ENCODE data around the gene EXOSC10. TPM values are rescaled to one million over a fixed set of nuclear protein-coding genes. Genes with fewer than 3 reads are reported as not detected.
"Not testable (repeated sequence)": the region's sequence is repeated elsewhere in the genome, so short reads cannot be mapped to it uniquely, and the experiment has no call there.

The EXOSC10 gene
- total RNA-seq, 2 donors from 2014 or later: 78.5 to 78.9 TPM

DNA sequence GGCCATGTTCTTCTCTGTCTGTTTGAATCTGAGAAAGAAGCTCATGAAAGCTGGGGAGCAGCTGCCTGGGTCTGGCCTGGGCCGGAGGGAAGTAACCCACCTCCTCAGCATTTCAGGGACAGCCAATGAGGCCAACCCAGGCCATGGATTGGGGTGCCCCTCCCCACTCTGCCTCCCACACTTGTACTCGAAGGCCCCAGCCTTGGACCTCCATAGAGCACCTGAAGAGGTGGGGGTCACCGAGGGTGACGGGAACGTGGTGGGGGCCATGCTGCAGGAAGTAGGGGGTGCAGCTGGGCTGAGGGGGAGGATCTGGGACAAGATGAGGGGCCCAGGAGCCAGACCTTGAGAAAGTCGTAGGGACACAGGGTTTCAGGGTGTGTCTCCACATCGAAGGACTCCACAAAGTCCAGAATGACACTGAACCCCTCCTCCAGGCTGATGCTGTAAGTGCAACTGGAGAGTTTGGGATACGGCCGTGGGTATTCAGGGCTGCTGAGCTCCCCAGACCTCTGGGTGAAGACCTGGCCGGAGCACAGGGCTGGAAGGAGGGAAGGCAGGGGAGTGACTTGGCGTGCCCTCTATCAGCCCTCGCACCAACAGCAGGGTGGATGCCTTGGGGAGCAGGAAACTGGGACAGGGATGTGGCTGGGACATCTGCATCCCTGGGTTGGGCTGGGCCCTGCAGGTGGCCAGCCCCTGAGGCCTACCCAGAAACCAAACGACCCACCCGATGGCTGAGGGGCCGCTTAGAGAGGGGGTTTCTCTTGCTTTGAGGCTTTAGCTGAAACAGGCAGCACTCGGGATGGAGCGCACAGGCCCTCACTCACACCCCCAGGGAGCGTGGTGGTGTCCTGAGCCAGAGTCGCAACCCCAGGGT lies 56.4 kb downstream of the EXOSC10 start:
- Histone ChIP-seq H3K27ac (no peak overlapping the region), H3K9me3 (no peaks in the 10 kb centered on the region), H3K4me1 (ENCODE audit: control insufficient read depth in 1 of 2, low read depth in 2 of 2) (peaks cover 2% of the 10 kb centered on the region in 2 donors), H3K36me3 (no peaks in the 10 kb centered on the region), H3K4me3 (no peak overlapping the region), H3K27me3 (replicated peaks; ENCODE audit: insufficient read depth) (no peaks in the 10 kb centered on the region)
- ATAC-seq (ENCODE audit: insufficient number of reproducible peaks, low FRiP score, low read depth): no peak
- TF ChIP-seq, protein P1, sequence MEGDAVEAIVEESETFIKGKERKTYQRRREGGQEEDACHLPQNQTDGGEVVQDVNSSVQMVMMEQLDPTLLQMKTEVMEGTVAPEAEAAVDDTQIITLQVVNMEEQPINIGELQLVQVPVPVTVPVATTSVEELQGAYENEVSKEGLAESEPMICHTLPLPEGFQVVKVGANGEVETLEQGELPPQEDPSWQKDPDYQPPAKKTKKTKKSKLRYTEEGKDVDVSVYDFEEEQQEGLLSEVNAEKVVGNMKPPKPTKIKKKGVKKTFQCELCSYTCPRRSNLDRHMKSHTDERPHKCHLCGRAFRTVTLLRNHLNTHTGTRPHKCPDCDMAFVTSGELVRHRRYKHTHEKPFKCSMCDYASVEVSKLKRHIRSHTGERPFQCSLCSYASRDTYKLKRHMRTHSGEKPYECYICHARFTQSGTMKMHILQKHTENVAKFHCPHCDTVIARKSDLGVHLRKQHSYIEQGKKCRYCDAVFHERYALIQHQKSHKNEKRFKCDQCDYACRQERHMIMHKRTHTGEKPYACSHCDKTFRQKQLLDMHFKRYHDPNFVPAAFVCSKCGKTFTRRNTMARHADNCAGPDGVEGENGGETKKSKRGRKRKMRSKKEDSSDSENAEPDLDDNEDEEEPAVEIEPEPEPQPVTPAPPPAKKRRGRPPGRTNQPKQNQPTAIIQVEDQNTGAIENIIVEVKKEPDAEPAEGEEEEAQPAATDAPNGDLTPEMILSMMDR (IDR thresholded peaks at IDR 0.05): no peak
- no peak for DNase-seq (ENCODE audit: low spot score)

DNA sequence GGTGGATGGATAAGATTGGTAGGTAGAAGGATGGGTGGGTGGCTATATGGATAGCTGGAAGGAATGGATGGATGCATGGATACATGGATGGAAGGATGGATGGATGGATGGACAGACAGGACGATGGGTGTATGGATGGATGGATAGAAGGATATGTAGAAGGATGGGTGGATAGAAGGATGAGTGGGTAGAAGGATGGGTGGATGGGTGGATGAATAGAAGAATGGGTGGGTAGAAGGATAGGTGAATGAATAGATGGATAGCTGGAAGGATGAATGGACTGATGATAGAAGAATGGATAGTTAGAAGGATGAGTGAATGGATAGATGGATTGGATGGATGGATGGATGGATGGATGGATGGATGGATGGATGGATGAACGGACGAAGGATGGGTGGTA lies 57.6 kb downstream of the EXOSC10 start:
- Histone ChIP-seq H3K9me3 (no peaks in the 10 kb centered on the region), H3K36me3 (no peaks in the 10 kb centered on the region), H3K27me3 (replicated peaks; ENCODE audit: insufficient read depth) (no peaks in the 10 kb centered on the region), H3K4me3 (no peak overlapping the region), H3K4me1 (ENCODE audit: control insufficient read depth in 1 of 2, low read depth in 2 of 2) (peaks cover 5 to 8% of the 10 kb centered on the region in 2 donors), H3K27ac (no peak overlapping the region)
- DNase-seq (ENCODE audit: low spot score) (no peak), ATAC-seq (ENCODE audit: insufficient number of reproducible peaks, low FRiP score, low read depth) (no peak)
- TF ChIP-seq, protein P1 (IDR thresholded peaks at IDR 0.05): no peak

- H3K36me3 ChIP-seq: no peaks in the 10 kb centered on the region
- ATAC-seq (ENCODE audit: insufficient number of reproducible peaks, low FRiP score, low read depth): no peak
- no peaks in the 10 kb centered on the region for H3K27me3 ChIP-seq (replicated peaks; ENCODE audit: insufficient read depth)
- no peak for DNase-seq (ENCODE audit: low spot score)
- H3K27ac ChIP-seq: no peak overlapping the region
- no peaks in the 10 kb centered on the region for H3K9me3 ChIP-seq
- TF ChIP-seq, protein P1 (IDR thresholded peaks at IDR 0.05): no peak
- peaks cover 5 to 8% of the 10 kb centered on the region in 2 donors for H3K4me1 ChIP-seq (ENCODE audit: control insufficient read depth in 1 of 2, low read depth in 2 of 2)
- no peak overlapping the region for H3K4me3 ChIP-seq
These were observed 58.6 kb downstream of the EXOSC10 start for GRCh38 chr1:11041048-11041447.

DNA sequence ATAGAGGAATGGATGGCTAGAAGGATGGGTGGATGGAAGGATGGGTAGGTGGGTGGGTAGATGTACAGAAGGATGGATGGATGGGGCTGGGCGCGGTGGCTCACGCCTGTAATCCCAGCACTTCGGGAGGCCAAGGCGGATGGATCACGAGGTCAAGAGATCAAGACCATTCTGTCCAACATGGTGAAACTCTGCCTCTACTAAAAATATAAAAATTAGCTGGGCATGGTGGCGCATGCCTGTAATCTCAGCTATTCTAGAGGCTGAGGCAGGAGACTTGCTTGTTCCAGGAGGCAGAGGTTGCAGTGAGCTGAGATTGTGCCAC lies 59.6 kb downstream of the EXOSC10 start:
- not testable (repeated sequence) for H3K4me1 ChIP-seq (ENCODE audit: control insufficient read depth in 1 of 2, low read depth in 2 of 2); H3K27me3 ChIP-seq (replicated peaks; ENCODE audit: insufficient read depth); H3K9me3 ChIP-seq; ATAC-seq (ENCODE audit: insufficient number of reproducible peaks, low FRiP score, low read depth); DNase-seq (ENCODE audit: low spot score); H3K27ac ChIP-seq; H3K4me3 ChIP-seq; H3K36me3 ChIP-seq

GRCh38 chr1:11039351-11040104 lies 60.1 kb downstream of the EXOSC10 start:
- DNase-seq (ENCODE audit: low spot score) (no peak), ATAC-seq (ENCODE audit: insufficient number of reproducible peaks, low FRiP score, low read depth) (no peak)
- no peaks in the 10 kb centered on the region for H3K36me3 ChIP-seq
- H3K27me3 ChIP-seq (replicated peaks; ENCODE audit: insufficient read depth): no peaks in the 10 kb centered on the region
- H3K4me3 ChIP-seq: no peak overlapping the region
- H3K4me1 ChIP-seq (ENCODE audit: control insufficient read depth in 1 of 2, low read depth in 2 of 2): peaks cover 5 to 8% of the 10 kb centered on the region in 2 donors
- TF ChIP-seq, protein P1 (IDR thresholded peaks at IDR 0.05): no peak
- no peak overlapping the region for H3K27ac ChIP-seq
- no peaks in the 10 kb centered on the region for H3K9me3 ChIP-seq
